Esophagus muscularis mucosa (tissue), 3 donors: ENCODE measurements around the gene RIT1.
A peak's percentile ranks its signal among the peaks of the same experiment; 100 is the strongest.

Experiments used
- CTCF ChIP-seq, 3 experiments: fragments of 200-600 bp in 2 of 3; fragments of 450-650 bp in 1 of 3; sonication (generic) in 2 of 3; IDR thresholded peaks; one replicate each; pipeline ENCODE4 v1.5.1; 2017 to 2019; ENCODE audit warnings: antibody characterized with exemption in 3 of 3, mild to moderate bottlenecking in 2 of 3, moderate library complexity in 1 of 3
- POLR2AphosphoS5 ChIP-seq, 2 donors: sonication (generic); formaldehyde crosslinking; IDR thresholded peaks; one replicate each; pipeline ENCODE4 v1.6.1; 2017; ENCODE audit warnings: antibody characterized with exemption in 2 of 2

DNA sequence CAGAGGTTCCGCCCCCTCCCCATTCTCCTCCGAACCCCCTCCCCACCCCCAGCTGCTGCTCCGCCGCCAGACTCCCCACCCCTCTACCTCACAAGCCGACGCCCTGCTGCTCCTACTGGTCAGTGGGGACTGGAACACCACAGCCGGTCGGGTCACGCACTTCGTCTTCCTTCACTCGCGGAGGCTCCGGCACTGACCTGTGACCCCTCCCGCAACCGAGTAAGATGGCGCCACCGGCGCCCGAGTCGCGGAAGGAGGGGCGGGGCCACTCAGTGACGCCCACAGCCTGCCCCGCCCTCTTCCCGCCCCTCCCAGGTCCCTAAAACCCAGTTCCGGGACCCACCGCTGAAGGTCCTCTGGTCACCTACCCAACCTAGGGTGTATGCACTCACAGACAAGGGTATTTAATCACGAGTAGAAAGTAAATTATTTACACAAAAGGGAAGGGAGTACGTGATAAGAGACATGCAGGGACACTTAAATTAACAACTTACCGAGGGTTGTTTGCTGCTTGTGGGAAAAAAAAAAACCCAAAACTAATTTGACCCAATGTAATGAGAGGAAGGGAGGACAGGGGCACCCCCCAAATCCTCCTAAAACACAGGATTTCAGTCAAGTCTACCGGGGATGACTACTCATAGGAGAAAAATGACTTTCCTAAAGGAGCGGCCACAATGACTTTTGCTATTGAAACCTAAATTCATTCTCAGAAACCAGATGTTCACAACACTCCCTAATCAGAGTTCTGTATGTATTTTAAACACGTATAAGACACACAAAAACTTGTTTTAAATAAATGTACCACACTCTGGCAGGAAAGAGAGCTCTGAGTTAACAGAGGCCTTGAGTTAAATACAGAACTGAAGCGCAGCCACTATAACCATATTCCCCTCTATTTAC, at the start of gene RIT1:
- TF ChIP-seq CTCF (IDR thresholded peaks at IDR 0.05): peak in 2 of 3 experiments; percentile 29 to 42
- peak; percentile 82 to 92 for TF ChIP-seq POLR2AphosphoS5 (IDR thresholded peaks at IDR 0.05)
